ENCODE data around the gene BPGM.

DNA sequence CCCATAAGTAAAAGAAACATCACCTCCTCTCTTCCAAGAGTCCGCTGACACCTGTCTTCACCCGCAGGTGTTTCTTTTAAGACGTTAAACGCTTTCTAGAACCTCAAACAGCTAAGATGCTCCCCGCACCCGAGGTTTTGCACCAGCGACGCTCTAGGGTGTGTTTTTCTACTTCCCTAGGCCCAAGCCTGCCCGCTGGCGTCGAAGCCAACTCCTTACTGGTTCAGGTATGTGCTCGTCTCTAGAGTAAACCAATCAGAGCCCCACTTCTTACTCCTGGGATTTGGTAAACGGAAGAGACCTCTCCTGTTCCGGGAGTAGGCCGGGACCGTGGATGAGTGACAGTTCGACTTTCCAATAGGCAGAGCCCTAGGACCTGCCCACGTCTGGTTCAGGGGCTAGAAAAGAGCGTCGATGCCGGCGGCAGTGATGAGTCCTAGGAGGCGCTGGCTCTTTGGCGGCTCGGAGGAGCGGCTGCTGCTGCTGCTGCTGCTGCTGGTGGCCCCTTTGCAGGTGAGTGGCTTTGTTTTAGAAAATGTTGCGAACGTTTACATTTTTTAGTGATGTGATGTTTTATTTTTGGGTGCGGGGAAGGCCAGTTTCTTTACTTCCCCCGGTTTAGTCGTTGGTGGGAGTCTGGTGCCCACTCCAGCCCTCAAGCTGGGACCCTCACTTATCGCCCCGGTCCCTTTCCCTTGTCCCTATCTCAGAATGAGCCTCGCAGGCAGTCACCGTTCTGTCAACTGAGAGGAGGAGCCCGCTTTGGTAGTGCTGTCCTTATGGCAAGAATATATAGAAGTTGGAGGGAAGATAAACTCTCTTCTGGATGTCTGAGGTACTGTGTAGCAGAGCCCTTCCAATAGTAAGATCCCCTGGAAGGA, at the start of gene BPGM:
- TF ChIP-seq EZH2 (IDR thresholded peaks at IDR 0.05; ENCODE audit: low read depth) (no peak), CTCF (conservative IDR thresholded peaks at IDR 0.05) (no peak)

Data from PC-9 (cell line).